C4-2B (cell line): ENCODE results near the gene GLIPR1L1.

Source experiments
- CTCF ChIP-seq: fragments of 450-650 bp; conservative IDR thresholded peaks from 2 replicates; pipeline ENCODE4 v1.5.1; 2017; ENCODE audit warnings: mild to moderate bottlenecking
- ZFX ChIP-seq: fragments of 450-650 bp; IDR thresholded peaks from 2 replicates; pipeline ENCODE4 v1.6.1; 2017

- TF ChIP-seq CTCF (no peak), ZFX (no peak)
Observed at GRCh38 chr12:75317784-75318183, 16.7 kb upstream of the GLIPR1L1 start.
